Ovary (tissue), 9 donors: ENCODE measurements around the gene ADA. TPM values are rescaled to one million over a fixed set of nuclear protein-coding genes. Genes with fewer than 3 reads are reported as not detected.

Experiments used
- DNase-seq, 5 donors: peaks; one replicate each; pipeline ENCODE4 v3.0.0-alpha.2; 2019 to 2020
- H3K27ac ChIP-seq, 2 donors: fragments of 200-600 bp; one replicate each; pipeline versions ENCODE4 v1.5.1 to v1.8.0; 2019 to 2022
- H3K27me3 ChIP-seq: fragments of 200-600 bp; one replicate; pipeline ENCODE4 v1.8.0; 2022
- H3K36me3 ChIP-seq: fragments of 200-600 bp; sonication (generic); one replicate; pipeline ENCODE4 v1.5.1; 2019
- H3K4me1 ChIP-seq: one replicate; pipeline ENCODE4 v1.8.1; 2013; ENCODE audit warnings: mild to moderate bottlenecking, moderate library complexity; ENCODE audit not compliant: insufficient read depth
- H3K4me3 ChIP-seq: fragments of 200-600 bp; sonication (generic); one replicate; pipeline ENCODE4 v1.5.1; 2017
- H3K9me3 ChIP-seq, 2 donors: fragments of 200-600 bp in 1 of 2; sonication (generic) in 1 of 2; one replicate each; pipeline versions ENCODE4 v1.5.1 to v1.8.1; 2013 to 2019; ENCODE audit warnings: mild to moderate bottlenecking in 1 of 2, moderate library complexity in 1 of 2
- EP300 ChIP-seq: sonication (generic); formaldehyde crosslinking; IDR thresholded peaks from one replicate; pipeline ENCODE4 v1.6.1; 2017; ENCODE audit warnings: antibody characterized with exemption
- POLR2A ChIP-seq: fragments of 450-650 bp; IDR thresholded peaks from one replicate; pipeline ENCODE4 v1.6.1; 2017; ENCODE audit warnings: antibody characterized with exemption, mild to moderate bottlenecking, moderate library complexity
- WGBS, 3 donors: extraction: QIAGEN DNeasy Blood & Tissue Kit in 1 of 3; methylation state at CpG; one replicate each; pipeline versions ENCODE4 v1.1.5 to v1.1.7; 2013 to 2017; 5-methylcytosine and 5-hydroxymethylcytosine counted together
- intact Hi-C, 4 donors: fragments of 100-400 bp; cut with DNase I; formaldehyde crosslinking; loops; one replicate each; pipeline versions ENCODE4 v1.11.0 to v1.15.1; 2022 to 2023
- polyA plus RNA-seq, 2 donors: library from polyadenylated mRNA; stranded (reverse); fragments of 200-250 nt in 1 of 2; fragments of 350-450 nt in 1 of 2; fragmentation: Illumina TruSeq in 1 of 2; extraction: RNeasy Lipid Tissue Mini Kit (QIAGEN cat#74804) in 1 of 2; gene quantifications; one replicate each; pipeline ENCODE4 v1.2.3, GENCODE V29; 2013 to 2014
- total RNA-seq, 7 donors: library from RNA; depleted of rRNA in 2 of 7; stranded (reverse); fragments of >200 nt in 2 of 7; fragmentation: NEBNext Ultra II Directional in 3 of 7; extraction: Animal tissue kit (Norgen Biotek cat#: 25700) in 3 of 7; gene quantifications; one replicate each; pipeline versions ENCODE4 v1.1.0 to v1.2.4, GENCODE V29; 2016 to 2023
- TF ChIP-seq, protein P1 (sequence below), 3 donors: fragments of 450-650 bp in 2 of 3; fragments of 200-600 bp in 1 of 3; IDR thresholded peaks; one replicate each; pipeline versions ENCODE4 v1.5.1 to v1.8.0; 2016 to 2022; ENCODE audit warnings: antibody characterized with exemption in 3 of 3, mild to moderate bottlenecking in 1 of 3
- donor health status: DM: no; HTN: no; CAD: no; lungs with moderate emphysema.
- donor health status: DM: no; HTN: no; CAD: no.
- donor health status: Bipolar disorder and iron deficiency.
- donor health status: DM: yes; HTN: yes; CAD: no.
- donor health status: DM: no; HTN: no; CAD: no.
- donor health status: DM: yes; HTN: yes; CAD: no.

ADA gene
- total and polyA plus RNA-seq, 9 donors, result 1.1 to 7.4 (median 3.2) TPM

DNA sequence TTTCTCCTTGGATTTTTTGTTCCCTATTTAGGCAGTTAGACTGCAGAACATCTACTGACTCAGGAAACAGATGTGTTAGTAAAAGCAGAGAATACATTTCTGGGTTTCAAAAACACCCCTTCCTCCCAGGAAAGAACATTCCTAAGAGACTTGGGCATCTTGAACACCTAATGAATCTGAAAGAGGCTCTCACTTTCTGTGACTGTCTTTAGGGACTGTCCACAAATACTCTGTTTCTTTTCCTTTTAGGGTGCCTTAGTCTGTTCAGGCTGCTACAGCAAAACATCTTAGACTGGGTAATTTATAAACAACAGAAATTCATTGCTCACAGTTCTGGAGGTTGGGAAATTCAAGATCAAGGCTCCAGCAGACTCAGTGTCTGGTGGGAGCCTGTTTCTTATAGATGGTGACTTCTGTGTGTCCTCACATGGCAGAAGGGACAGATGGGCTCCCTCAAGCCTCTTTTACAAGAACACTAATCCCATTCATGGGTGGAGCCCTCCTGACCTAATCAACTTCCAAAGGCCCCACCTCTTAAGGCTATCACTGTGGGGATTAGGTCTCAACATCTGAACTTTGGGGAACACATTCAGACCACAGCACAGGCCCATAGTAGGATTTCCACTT lies 44.3 kb upstream of the ADA start:
- Histone ChIP-seq H3K36me3 (no peaks in the 10 kb centered on the region), H3K4me1 (peaks cover 30% of the 10 kb centered on the region), H3K27me3 (no peaks in the 10 kb centered on the region), H3K27ac (peak overlapping the region in 1 of 2 donors; percentile 51), H3K4me3 (no peak overlapping the region), H3K9me3 (no peaks in the 10 kb centered on the region)
- intact Hi-C loops, result no loop called here
- TF ChIP-seq EP300, result no peak
- TF ChIP-seq, protein P1, sequence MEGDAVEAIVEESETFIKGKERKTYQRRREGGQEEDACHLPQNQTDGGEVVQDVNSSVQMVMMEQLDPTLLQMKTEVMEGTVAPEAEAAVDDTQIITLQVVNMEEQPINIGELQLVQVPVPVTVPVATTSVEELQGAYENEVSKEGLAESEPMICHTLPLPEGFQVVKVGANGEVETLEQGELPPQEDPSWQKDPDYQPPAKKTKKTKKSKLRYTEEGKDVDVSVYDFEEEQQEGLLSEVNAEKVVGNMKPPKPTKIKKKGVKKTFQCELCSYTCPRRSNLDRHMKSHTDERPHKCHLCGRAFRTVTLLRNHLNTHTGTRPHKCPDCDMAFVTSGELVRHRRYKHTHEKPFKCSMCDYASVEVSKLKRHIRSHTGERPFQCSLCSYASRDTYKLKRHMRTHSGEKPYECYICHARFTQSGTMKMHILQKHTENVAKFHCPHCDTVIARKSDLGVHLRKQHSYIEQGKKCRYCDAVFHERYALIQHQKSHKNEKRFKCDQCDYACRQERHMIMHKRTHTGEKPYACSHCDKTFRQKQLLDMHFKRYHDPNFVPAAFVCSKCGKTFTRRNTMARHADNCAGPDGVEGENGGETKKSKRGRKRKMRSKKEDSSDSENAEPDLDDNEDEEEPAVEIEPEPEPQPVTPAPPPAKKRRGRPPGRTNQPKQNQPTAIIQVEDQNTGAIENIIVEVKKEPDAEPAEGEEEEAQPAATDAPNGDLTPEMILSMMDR (IDR thresholded peaks at IDR 0.05), result no peak
- TF ChIP-seq POLR2A, result no peak
- no peak for DNase-seq

DNA sequence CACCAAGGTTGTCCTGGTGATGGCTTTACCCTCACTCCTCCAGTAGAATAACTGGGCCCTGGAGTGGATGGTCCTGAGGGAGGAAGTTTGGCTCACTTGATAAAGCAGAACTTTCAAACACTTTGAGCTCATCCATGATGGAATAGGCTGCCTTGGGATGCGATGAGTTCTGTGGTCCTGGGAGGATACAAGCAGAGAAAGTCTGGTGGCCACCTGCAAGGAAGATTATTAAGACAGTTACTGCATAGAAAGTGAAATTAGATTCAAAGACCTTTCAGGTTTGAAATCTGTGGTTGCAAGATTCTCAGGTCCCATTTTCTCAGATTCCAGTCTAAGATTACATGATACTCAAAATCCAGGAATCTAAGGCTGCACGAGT lies 43.8 kb upstream of the ADA start:
- 48 to 51% (median 50%) methylated on average over 2 of the region's 2 CpGs for WGBS, 3 donors
- intact Hi-C loops, result no loop called here
- Histone ChIP-seq H3K4me1 (peaks cover 29% of the 10 kb centered on the region), H3K27ac (peak overlapping the region in 1 of 2 donors; percentile 51), H3K9me3 (no peaks in the 10 kb centered on the region), H3K27me3 (no peaks in the 10 kb centered on the region), H3K36me3 (no peaks in the 10 kb centered on the region), H3K4me3 (no peak overlapping the region)
- TF ChIP-seq POLR2A, result no peak
- TF ChIP-seq, protein P1 (IDR thresholded peaks at IDR 0.05), result no peak
- TF ChIP-seq EP300, result no peak
- DNase-seq, result no peak

DNA sequence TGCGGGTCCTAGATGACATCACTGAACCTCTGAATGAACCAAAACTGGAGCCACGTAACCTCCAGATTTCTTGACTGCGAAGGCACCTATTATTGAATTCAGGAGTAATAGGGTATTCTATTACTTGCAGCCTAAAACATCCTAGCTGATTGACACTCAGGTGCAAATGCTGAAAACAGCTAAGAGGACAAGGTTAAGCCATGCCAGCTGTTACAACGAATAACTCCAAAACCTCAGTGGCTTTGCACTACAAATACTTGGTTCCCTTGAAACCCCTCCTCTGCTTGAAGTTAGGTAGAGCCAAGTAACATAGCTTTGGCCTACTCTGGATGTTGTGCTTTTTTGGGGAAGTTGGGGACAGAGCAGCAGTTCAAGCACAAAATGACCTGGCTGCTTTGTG lies 42.7 kb upstream of the ADA start:
- Histone ChIP-seq H3K27me3 (no peaks in the 10 kb centered on the region), H3K27ac (no peak overlapping the region), H3K36me3 (no peaks in the 10 kb centered on the region), H3K4me1 (peaks cover 29% of the 10 kb centered on the region), H3K9me3 (no peaks in the 10 kb centered on the region), H3K4me3 (no peak overlapping the region)
- no peak for DNase-seq
- TF ChIP-seq EP300 (no peak), POLR2A (no peak)
- TF ChIP-seq, protein P1 (IDR thresholded peaks at IDR 0.05), result no peak
- 90 to 94% (median 92%) methylated on average over 4 of the region's 4 CpGs for WGBS, 3 donors
- intact Hi-C loops, result no loop called here

DNA sequence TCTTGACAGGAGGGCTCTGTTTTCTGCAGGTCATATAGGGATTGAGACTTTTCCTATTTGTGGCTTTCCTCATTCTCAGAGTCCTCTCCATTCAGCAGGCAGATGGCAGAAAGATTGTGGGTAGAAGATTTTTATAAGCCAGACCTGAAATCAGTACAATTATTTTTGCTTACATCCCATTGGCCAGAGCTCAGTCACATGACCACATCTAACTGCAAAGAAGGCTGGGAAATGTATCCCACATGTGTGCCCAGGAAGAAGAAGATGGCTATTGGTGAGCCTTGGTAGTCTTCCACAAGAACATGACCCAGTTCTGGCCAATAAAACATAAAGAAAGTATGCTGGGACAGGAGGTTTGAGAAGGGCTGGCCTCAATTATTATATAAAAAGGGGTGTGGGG lies 42.1 kb upstream of the ADA start:
- Histone ChIP-seq H3K27me3 (no peaks in the 10 kb centered on the region), H3K4me3 (no peak overlapping the region), H3K4me1 (peaks cover 29% of the 10 kb centered on the region), H3K9me3 (no peaks in the 10 kb centered on the region), H3K27ac (peak overlapping the region; percentile 36 to 52), H3K36me3 (no peaks in the 10 kb centered on the region)
- intact Hi-C loops, result no loop called here
- no peak for DNase-seq
- TF ChIP-seq, protein P1 (IDR thresholded peaks at IDR 0.05), result no peak
- TF ChIP-seq EP300 (no peak), POLR2A (no peak)
